SK-N-SH treated with all-trans-retinoic acid at 6 μM for 48 hours (cell line): ENCODE data around the gene KCNIP1.

Experiments used
- ATAC-seq: fragments of 200-7000 bp; cut with Tn5 transposase; 3 replicates; pipeline ENCODE4 v1.9.1; 2020; ENCODE audit warnings: mild to moderate bottlenecking, moderate library complexity
- ARNTL ChIP-seq: fragments of 450-650 bp; formaldehyde crosslinking; IDR thresholded peaks from 2 replicates; pipeline ENCODE4 v1.5.0; 2020; ENCODE audit warnings: low read depth, mild to moderate bottlenecking, moderate library complexity, borderline replicate concordance
- BACH2 ChIP-seq: fragments of 250-450 bp; sonication (Bioruptor Pico); IDR thresholded peaks from 2 replicates; pipeline ENCODE4 v1.9.0; 2021; ENCODE audit warnings: mild to moderate bottlenecking, borderline replicate concordance
- CSRNP3 ChIP-seq: fragments of 250-450 bp; sonication (Bioruptor Pico); IDR thresholded peaks from 2 replicates; pipeline ENCODE4 v1.5.1; 2021; ENCODE audit warnings: mild to moderate bottlenecking, moderate library complexity
- ESRRG ChIP-seq: fragments of 250-450 bp; sonication (Bioruptor Pico); IDR thresholded peaks from 2 replicates; pipeline ENCODE4 v1.6.1; 2021; ENCODE audit warnings: mild to moderate bottlenecking
- GLIS3 ChIP-seq: fragments of 250-450 bp; sonication (Bioruptor Pico); IDR thresholded peaks from 2 replicates; pipeline ENCODE4 v1.5.0; 2020; ENCODE audit warnings: mild to moderate bottlenecking, moderate library complexity
- ISL1 ChIP-seq: fragments of 250-450 bp; sonication (Bioruptor Pico); IDR thresholded peaks from 2 replicates; pipeline ENCODE4 v2.1.2; 2022; ENCODE audit warnings: mild to moderate bottlenecking, moderate library complexity
- OSR1 ChIP-seq: fragments of 250-450 bp; sonication (Bioruptor Pico); IDR thresholded peaks from 2 replicates; pipeline ENCODE4 v1.8.0; 2022; ENCODE audit warnings: moderate library complexity, mild to moderate bottlenecking, inconsistent platforms
- PPARA ChIP-seq: fragments of 250-450 bp; sonication (Bioruptor Pico); IDR thresholded peaks from 2 replicates; pipeline ENCODE4 v1.5.0; 2020; ENCODE audit warnings: mild to moderate bottlenecking, borderline replicate concordance
- RARB ChIP-seq: fragments of 250-450 bp; sonication (Bioruptor Pico); IDR thresholded peaks from 2 replicates; pipeline ENCODE4 v1.8.0; 2021; ENCODE audit warnings: mild to moderate bottlenecking, moderate library complexity
- SNAI2 ChIP-seq: fragments of 250-450 bp; sonication (Bioruptor Pico); IDR thresholded peaks from 2 replicates; pipeline ENCODE4 v1.5.0; 2020; ENCODE audit warnings: mild to moderate bottlenecking, moderate library complexity
- TOX ChIP-seq: fragments of 250-450 bp; sonication (Bioruptor Pico); IDR thresholded peaks from 2 replicates; pipeline ENCODE4 v1.8.0; 2021; ENCODE audit warnings: mild to moderate bottlenecking, moderate library complexity, borderline replicate concordance
- ZC3H10 ChIP-seq: fragments of 250-450 bp; sonication (Bioruptor Pico); IDR thresholded peaks from 2 replicates; pipeline ENCODE4 v1.5.1; 2021; ENCODE audit warnings: mild to moderate bottlenecking, moderate library complexity
- ZFP3 ChIP-seq: fragments of 250-450 bp; sonication (Bioruptor Pico); IDR thresholded peaks from 2 replicates; pipeline ENCODE4 v1.5.0; 2020; ENCODE audit warnings: mild to moderate bottlenecking, moderate library complexity
- ZFP30 ChIP-seq: fragments of 450-650 bp; formaldehyde crosslinking; IDR thresholded peaks from 2 replicates; pipeline ENCODE4 v1.5.0; 2022; ENCODE audit warnings: mild to moderate bottlenecking, moderate library complexity
- ZNF70 ChIP-seq: fragments of 450-650 bp; formaldehyde crosslinking; IDR thresholded peaks from 2 replicates; pipeline ENCODE4 v1.5.0; 2020; ENCODE audit warnings: mild to moderate bottlenecking, moderate library complexity
- ZNF8 ChIP-seq: fragments of 450-650 bp; formaldehyde crosslinking; IDR thresholded peaks from 2 replicates; pipeline ENCODE4 v1.5.0; 2020; ENCODE audit warnings: mild to moderate bottlenecking, moderate library complexity
- TF ChIP-seq, protein P1 (sequence below): fragments of 250-450 bp; sonication (Bioruptor Pico); IDR thresholded peaks from 2 replicates; pipeline ENCODE4 v1.5.0; 2020; ENCODE audit warnings: mild to moderate bottlenecking, moderate library complexity
- TF ChIP-seq, protein P2 (sequence below): fragments of 250-450 bp; sonication (Bioruptor Pico); IDR thresholded peaks from 2 replicates; pipeline ENCODE4 v1.5.1; 2020; ENCODE audit warnings: low read depth, mild to moderate bottlenecking, moderate library complexity
- TF ChIP-seq, protein P3 (sequence below): fragments of 250-450 bp; sonication (Bioruptor Pico); IDR thresholded peaks from 2 replicates; pipeline ENCODE4 v1.8.0; 2021; ENCODE audit warnings: low read depth, mild to moderate bottlenecking, moderate library complexity, borderline replicate concordance

The KCNIP1 gene

DNA sequence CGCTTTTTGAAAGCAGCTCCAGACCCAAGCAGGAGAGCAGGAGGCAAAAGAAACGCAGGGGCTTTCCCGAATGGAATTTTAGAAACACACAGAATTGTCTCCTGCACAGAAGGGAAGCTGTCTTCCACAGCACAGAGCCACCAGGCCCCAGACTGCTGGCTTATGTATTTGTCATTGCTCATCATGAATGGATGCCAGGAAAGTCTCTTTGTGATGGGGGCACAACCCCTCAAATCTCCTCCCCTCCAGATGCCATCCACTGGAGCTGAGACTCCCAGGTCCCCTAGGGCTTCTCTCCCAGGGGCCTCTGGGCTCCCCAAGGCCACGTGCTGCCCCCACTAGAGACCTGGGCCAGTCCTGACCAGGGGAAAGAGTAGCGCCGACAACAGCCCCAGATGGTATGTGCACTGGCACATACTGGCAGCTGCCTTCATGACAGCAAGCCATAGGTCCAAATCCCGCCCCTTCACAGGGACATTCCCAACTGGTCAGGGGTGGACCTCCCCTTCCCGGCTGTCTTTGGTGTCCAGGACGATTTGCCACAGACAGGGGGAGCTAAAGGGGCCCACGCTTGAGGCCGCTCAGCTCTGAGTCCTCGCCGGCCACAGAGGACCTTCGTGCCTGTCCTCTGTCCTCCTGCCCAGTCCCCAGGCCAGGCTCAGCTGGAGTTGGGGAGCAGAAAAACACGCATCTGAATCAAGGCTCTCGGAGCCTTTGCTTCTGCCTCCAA lies 127.8 kb downstream of the KCNIP1 start (continued):
- TF ChIP-seq, protein P1, sequence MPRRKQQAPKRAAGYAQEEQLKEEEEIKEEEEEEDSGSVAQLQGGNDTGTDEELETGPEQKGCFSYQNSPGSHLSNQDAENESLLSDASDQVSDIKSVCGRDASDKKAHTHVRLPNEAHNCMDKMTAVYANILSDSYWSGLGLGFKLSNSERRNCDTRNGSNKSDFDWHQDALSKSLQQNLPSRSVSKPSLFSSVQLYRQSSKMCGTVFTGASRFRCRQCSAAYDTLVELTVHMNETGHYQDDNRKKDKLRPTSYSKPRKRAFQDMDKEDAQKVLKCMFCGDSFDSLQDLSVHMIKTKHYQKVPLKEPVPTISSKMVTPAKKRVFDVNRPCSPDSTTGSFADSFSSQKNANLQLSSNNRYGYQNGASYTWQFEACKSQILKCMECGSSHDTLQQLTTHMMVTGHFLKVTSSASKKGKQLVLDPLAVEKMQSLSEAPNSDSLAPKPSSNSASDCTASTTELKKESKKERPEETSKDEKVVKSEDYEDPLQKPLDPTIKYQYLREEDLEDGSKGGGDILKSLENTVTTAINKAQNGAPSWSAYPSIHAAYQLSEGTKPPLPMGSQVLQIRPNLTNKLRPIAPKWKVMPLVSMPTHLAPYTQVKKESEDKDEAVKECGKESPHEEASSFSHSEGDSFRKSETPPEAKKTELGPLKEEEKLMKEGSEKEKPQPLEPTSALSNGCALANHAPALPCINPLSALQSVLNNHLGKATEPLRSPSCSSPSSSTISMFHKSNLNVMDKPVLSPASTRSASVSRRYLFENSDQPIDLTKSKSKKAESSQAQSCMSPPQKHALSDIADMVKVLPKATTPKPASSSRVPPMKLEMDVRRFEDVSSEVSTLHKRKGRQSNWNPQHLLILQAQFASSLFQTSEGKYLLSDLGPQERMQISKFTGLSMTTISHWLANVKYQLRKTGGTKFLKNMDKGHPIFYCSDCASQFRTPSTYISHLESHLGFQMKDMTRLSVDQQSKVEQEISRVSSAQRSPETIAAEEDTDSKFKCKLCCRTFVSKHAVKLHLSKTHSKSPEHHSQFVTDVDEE (CRISPR knock-in tag), result no peak

GRCh38 chr5:170632266-170632984 lies 128.6 kb downstream of the KCNIP1 start:
- ATAC-seq, result peak; percentile 12

DNA sequence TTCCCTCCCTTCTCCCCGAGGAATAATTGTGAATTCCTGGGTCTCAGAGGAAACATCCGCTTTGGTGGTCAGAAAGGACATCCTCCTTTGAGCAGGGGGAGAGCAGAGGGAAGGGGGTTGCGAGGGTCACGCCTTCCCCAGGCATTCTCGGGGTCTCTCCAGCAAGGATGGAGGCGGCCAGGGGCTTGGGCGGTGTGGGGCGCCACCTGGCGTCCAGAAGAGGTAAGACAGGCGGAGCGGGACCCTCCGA lies 129.1 kb downstream of the KCNIP1 start:
- ATAC-seq, result no peak
- TF ChIP-seq ZFP3 (CRISPR knock-in tag) (0 out of 2 replicates have a peak, but pooled peaks have one; percentile 21), TOX (CRISPR knock-in tag) (no peak)

More at GRCh38 chr5:170632266-170632984, 128.6 kb downstream of the KCNIP1 start:
- no peak for TF ChIP-seq ARNTL (CRISPR knock-in tag)
- TF ChIP-seq, protein P2, sequence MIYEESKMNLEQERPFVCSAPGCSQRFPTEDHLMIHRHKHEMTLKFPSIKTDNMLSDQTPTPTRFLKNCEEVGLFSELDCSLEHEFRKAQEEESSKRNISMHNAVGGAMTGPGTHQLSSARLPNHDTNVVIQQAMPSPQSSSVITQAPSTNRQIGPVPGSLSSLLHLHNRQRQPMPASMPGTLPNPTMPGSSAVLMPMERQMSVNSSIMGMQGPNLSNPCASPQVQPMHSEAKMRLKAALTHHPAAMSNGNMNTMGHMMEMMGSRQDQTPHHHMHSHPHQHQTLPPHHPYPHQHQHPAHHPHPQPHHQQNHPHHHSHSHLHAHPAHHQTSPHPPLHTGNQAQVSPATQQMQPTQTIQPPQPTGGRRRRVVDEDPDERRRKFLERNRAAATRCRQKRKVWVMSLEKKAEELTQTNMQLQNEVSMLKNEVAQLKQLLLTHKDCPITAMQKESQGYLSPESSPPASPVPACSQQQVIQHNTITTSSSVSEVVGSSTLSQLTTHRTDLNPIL (CRISPR knock-in tag), result no peak
- no peak for TF ChIP-seq ZFP30 (CRISPR knock-in tag)
- TF ChIP-seq GLIS3 (CRISPR knock-in tag), result no peak
- no peak for TF ChIP-seq ESRRG (CRISPR knock-in tag)
- no peak for TF ChIP-seq PPARA
- no peak for TF ChIP-seq ZNF8 (CRISPR knock-in tag)
- TF ChIP-seq ZFP3 (CRISPR knock-in tag), result no peak
- no peak for TF ChIP-seq BACH2 (CRISPR knock-in tag)
- no peak for TF ChIP-seq CSRNP3 (CRISPR knock-in tag)
- TF ChIP-seq RARB (CRISPR knock-in tag), result no peak
- no peak for TF ChIP-seq SNAI2 (CRISPR knock-in tag)
- no peak for TF ChIP-seq OSR1 (CRISPR knock-in tag)
- no peak for TF ChIP-seq ISL1 (CRISPR knock-in tag)
- no peak for TF ChIP-seq ZNF70 (CRISPR knock-in tag)
- TF ChIP-seq, protein P3, sequence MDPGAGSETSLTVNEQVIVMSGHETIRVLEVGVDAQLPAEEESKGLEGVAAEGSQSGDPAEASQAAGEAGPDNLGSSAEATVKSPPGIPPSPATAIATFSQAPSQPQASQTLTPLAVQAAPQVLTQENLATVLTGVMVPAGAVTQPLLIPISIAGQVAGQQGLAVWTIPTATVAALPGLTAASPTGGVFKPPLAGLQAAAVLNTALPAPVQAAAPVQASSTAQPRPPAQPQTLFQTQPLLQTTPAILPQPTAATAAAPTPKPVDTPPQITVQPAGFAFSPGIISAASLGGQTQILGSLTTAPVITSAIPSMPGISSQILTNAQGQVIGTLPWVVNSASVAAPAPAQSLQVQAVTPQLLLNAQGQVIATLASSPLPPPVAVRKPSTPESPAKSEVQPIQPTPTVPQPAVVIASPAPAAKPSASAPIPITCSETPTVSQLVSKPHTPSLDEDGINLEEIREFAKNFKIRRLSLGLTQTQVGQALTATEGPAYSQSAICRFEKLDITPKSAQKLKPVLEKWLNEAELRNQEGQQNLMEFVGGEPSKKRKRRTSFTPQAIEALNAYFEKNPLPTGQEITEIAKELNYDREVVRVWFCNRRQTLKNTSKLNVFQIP, result no peak
- no peak for TF ChIP-seq ZC3H10 (CRISPR knock-in tag)
- TF ChIP-seq, all 23 proteins: peak for 0

DNA sequence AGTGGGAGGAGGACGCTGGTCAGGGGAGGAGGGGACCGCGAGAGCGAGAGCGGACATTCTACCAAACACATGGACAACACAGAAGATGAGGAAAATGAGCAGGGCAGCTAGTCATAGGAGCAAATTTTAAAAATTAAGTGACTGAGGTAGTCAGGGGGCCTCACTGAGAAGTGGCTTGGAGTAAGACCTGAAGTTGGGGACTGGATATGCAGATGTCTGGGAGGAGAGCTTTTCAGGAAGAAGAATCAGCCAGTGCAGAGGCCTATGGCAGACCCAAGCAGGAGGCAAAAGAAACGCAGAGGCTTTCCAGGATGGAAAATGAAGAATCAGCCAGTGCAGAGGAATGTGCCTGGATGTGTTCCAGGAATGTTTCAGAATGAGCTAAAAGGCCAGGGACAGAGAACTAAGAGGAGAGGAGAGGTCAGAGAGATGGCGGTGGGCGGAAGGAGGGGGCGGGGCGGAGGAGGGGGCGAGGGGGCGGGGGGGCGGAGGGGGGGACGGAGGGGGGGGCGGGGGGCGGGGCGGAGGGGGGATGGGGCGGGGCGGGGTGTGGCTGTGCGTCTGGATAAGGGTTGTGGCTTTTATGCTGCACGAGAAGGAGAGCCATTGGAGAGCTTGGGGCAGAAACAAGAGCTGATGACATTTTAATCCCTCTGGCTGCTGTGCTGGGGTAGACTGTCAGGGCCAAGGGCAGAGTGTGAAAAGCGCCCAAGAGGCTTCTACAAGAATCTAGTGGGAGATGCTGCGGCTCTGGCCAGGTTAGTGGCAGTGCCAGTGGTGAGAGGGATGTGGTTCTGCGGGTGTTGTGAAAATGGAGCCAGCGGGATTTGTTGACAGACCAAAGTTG lies 129.6 kb downstream of the KCNIP1 start:
- peak; percentile 84 for ATAC-seq
- TF ChIP-seq ZFP3 (CRISPR knock-in tag), result no peak
